Neural cell (in vitro differentiated cells): ENCODE data around the gene NUB1.

Experiments used
- CTCF ChIP-seq: fragments of 450-650 bp; IDR thresholded peaks from 2 replicates; pipeline ENCODE4 v1.5.1; 2014; ENCODE audit warnings: antibody characterized with exemption, mild to moderate bottlenecking, moderate library complexity; ENCODE audit not compliant: poor library complexity, severe bottlenecking
- EP300 ChIP-seq: fragments of 450-650 bp; conservative IDR thresholded peaks from 2 replicates; pipeline ENCODE4 v1.6.1; 2014; ENCODE audit warnings: antibody characterized with exemption, mild to moderate bottlenecking, moderate library complexity; ENCODE audit not compliant: poor library complexity, severe bottlenecking
- TAF1 ChIP-seq: IDR thresholded peaks from 2 replicates; pipeline ENCODE4 v1.6.1; 2012; ENCODE audit warnings: low read depth
- TF ChIP-seq, protein P1 (sequence below): IDR thresholded peaks from 2 replicates; pipeline ENCODE4 v1.6.1; 2012; ENCODE audit warnings: borderline replicate concordance

DNA sequence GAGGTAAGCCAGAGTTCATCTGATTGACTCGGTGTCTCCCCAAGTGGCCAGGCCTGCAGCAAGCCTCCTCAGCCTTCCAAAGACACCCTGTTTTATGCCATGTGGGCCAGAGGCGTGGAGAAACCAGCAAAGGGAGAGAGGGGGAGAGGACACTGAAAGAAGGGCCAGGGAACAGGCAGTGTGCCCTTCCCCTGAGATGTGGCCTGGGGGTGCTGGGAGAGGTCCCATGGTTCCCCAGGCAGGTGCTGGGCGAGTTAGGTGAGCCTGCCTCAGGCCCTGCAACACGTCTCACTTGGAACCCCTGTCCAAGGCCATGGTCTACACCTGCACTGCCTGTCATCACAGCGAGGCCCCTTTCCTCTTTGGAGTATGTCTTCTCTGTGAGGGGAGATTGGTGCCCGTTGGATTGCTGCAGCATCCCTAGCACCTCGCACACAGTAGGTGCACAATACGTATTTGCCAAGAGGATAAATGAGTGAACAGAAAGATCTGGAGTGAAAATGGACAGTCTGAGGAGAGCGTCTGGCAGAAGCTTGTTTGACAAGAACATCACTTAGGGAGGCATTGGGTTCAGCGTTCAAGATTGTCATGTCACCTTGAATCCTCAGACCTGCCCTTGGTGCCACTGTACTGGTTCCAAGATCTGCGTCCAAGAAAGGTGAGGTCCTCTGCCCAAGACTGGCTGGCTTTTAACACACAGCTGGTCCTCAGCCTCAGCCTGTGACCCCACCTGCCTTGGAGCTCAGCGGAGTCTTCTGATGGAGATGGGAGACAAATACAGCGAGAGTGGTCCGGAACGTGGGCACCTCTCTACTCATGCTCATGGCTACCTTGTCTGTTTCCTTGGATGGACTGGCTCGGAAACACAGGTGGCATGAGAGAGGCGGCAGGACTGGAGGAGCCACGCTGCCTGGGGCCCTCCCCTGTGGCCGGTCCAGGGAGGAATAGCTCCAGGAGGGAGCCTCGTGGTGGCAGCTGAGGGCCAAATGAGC, 39.8 kb upstream of the NUB1 start:
- TF ChIP-seq CTCF (no peak), TAF1 (no peak), EP300 (no peak)
- TF ChIP-seq, protein P1, sequence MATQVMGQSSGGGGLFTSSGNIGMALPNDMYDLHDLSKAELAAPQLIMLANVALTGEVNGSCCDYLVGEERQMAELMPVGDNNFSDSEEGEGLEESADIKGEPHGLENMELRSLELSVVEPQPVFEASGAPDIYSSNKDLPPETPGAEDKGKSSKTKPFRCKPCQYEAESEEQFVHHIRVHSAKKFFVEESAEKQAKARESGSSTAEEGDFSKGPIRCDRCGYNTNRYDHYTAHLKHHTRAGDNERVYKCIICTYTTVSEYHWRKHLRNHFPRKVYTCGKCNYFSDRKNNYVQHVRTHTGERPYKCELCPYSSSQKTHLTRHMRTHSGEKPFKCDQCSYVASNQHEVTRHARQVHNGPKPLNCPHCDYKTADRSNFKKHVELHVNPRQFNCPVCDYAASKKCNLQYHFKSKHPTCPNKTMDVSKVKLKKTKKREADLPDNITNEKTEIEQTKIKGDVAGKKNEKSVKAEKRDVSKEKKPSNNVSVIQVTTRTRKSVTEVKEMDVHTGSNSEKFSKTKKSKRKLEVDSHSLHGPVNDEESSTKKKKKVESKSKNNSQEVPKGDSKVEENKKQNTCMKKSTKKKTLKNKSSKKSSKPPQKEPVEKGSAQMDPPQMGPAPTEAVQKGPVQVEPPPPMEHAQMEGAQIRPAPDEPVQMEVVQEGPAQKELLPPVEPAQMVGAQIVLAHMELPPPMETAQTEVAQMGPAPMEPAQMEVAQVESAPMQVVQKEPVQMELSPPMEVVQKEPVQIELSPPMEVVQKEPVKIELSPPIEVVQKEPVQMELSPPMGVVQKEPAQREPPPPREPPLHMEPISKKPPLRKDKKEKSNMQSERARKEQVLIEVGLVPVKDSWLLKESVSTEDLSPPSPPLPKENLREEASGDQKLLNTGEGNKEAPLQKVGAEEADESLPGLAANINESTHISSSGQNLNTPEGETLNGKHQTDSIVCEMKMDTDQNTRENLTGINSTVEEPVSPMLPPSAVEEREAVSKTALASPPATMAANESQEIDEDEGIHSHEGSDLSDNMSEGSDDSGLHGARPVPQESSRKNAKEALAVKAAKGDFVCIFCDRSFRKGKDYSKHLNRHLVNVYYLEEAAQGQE, result no peak
